Ovary (tissue), 9 donors: Measurements from ENCODE around the gene GPR162. TPM values are rescaled to one million over a fixed set of nuclear protein-coding genes. Genes with fewer than 3 reads are reported as not detected.

Experiments used
- DNase-seq, 5 donors: peaks; one replicate each; pipeline ENCODE4 v3.0.0-alpha.2; 2019 to 2020
- H3K27ac ChIP-seq, 2 donors: fragments of 200-600 bp; one replicate each; pipeline versions ENCODE4 v1.5.1 to v1.8.0; 2019 to 2022
- H3K27me3 ChIP-seq: fragments of 200-600 bp; one replicate; pipeline ENCODE4 v1.8.0; 2022
- H3K36me3 ChIP-seq: fragments of 200-600 bp; sonication (generic); one replicate; pipeline ENCODE4 v1.5.1; 2019
- H3K4me1 ChIP-seq: one replicate; pipeline ENCODE4 v1.8.1; 2013; ENCODE audit warnings: mild to moderate bottlenecking, moderate library complexity; ENCODE audit not compliant: insufficient read depth
- H3K4me3 ChIP-seq: fragments of 200-600 bp; sonication (generic); one replicate; pipeline ENCODE4 v1.5.1; 2017
- H3K9me3 ChIP-seq, 2 donors: fragments of 200-600 bp in 1 of 2; sonication (generic) in 1 of 2; one replicate each; pipeline versions ENCODE4 v1.5.1 to v1.8.1; 2013 to 2019; ENCODE audit warnings: mild to moderate bottlenecking in 1 of 2, moderate library complexity in 1 of 2
- EP300 ChIP-seq: sonication (generic); formaldehyde crosslinking; IDR thresholded peaks from one replicate; pipeline ENCODE4 v1.6.1; 2017; ENCODE audit warnings: antibody characterized with exemption
- POLR2A ChIP-seq: fragments of 450-650 bp; IDR thresholded peaks from one replicate; pipeline ENCODE4 v1.6.1; 2017; ENCODE audit warnings: antibody characterized with exemption, mild to moderate bottlenecking, moderate library complexity
- WGBS, 3 donors: extraction: QIAGEN DNeasy Blood & Tissue Kit in 1 of 3; methylation state at CpG; one replicate each; pipeline versions ENCODE4 v1.1.5 to v1.1.7; 2013 to 2017; 5-methylcytosine and 5-hydroxymethylcytosine counted together
- intact Hi-C, 4 donors: fragments of 100-400 bp; cut with DNase I; formaldehyde crosslinking; loops; one replicate each; pipeline versions ENCODE4 v1.11.0 to v1.15.1; 2022 to 2023
- polyA plus RNA-seq, 2 donors: library from polyadenylated mRNA; stranded (reverse); fragments of 200-250 nt in 1 of 2; fragments of 350-450 nt in 1 of 2; fragmentation: Illumina TruSeq in 1 of 2; extraction: RNeasy Lipid Tissue Mini Kit (QIAGEN cat#74804) in 1 of 2; gene quantifications; one replicate each; pipeline ENCODE4 v1.2.3, GENCODE V29; 2013 to 2014
- total RNA-seq, 7 donors: library from RNA; depleted of rRNA in 2 of 7; stranded (reverse); fragments of >200 nt in 2 of 7; fragmentation: NEBNext Ultra II Directional in 3 of 7; extraction: Animal tissue kit (Norgen Biotek cat#: 25700) in 3 of 7; gene quantifications; one replicate each; pipeline versions ENCODE4 v1.1.0 to v1.2.4, GENCODE V29; 2016 to 2023
- TF ChIP-seq, protein P1 (sequence below), 3 donors: fragments of 450-650 bp in 2 of 3; fragments of 200-600 bp in 1 of 3; IDR thresholded peaks; one replicate each; pipeline versions ENCODE4 v1.5.1 to v1.8.0; 2016 to 2022; ENCODE audit warnings: antibody characterized with exemption in 3 of 3, mild to moderate bottlenecking in 1 of 3
- donor health status: DM: no; HTN: no; CAD: no; lungs with moderate emphysema.
- donor health status: DM: no; HTN: no; CAD: no.
- donor health status: Bipolar disorder and iron deficiency.
- donor health status: DM: yes; HTN: yes; CAD: no.
- donor health status: DM: no; HTN: no; CAD: no.
- donor health status: DM: yes; HTN: yes; CAD: no.

GPR162 gene
- total and polyA plus RNA-seq, 9 donors = 0.60 to 12.0 (median 7.6) TPM

GRCh38 chr12:6836851-6837250, 15.2 kb downstream of the GPR162 start:
- Histone ChIP-seq H3K27me3 (no peaks in the 10 kb centered on the region), H3K9me3 (no peaks in the 10 kb centered on the region), H3K36me3 (no peaks in the 10 kb centered on the region), H3K4me1 (no peaks in the 10 kb centered on the region), H3K27ac (no peak overlapping the region), H3K4me3 (no peak overlapping the region)
- 76 to 84% (median 83%) methylated on average over 16 of the region's 16 CpGs for WGBS, 3 donors
- intact Hi-C loops = no loop called here
- TF ChIP-seq EP300 = no peak
- TF ChIP-seq, protein P1, sequence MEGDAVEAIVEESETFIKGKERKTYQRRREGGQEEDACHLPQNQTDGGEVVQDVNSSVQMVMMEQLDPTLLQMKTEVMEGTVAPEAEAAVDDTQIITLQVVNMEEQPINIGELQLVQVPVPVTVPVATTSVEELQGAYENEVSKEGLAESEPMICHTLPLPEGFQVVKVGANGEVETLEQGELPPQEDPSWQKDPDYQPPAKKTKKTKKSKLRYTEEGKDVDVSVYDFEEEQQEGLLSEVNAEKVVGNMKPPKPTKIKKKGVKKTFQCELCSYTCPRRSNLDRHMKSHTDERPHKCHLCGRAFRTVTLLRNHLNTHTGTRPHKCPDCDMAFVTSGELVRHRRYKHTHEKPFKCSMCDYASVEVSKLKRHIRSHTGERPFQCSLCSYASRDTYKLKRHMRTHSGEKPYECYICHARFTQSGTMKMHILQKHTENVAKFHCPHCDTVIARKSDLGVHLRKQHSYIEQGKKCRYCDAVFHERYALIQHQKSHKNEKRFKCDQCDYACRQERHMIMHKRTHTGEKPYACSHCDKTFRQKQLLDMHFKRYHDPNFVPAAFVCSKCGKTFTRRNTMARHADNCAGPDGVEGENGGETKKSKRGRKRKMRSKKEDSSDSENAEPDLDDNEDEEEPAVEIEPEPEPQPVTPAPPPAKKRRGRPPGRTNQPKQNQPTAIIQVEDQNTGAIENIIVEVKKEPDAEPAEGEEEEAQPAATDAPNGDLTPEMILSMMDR (IDR thresholded peaks at IDR 0.05) = no peak
- no peak for TF ChIP-seq POLR2A
- DNase-seq = no peak

DNA sequence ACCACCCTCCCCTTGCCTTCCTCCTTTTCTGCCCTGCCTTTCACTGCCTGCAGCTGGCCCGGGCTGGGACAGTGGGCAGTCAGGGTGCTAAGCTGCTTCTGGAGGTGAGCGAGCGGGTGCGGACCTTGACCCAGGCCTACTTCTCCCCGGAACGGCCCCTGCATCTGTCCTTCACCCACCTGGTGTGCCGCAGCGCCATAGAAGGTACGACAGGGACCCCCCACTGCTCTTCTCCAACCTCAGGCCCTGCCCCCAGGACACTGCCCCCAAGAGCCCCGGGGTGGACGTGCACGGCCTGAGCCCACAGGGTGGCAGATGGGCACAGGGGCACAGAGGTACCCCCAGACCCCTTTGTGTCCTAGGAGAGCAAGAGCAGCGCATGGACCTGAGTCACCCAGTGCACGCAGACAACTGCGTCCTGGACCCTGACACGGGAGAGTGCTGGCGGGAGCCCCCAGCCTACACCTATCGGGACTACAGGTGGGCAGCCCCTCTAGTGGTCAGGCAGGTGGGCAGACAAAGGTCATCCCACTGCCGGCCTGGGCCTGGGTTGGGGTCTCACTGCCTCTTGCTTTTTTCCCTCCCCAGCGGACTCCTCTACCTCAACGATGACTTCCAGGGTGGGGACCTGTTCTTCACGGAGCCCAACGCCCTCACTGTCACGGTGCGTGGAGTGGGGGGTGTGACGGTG, 15.9 kb downstream of the GPR162 start:
- Histone ChIP-seq H3K27me3 (no peaks in the 10 kb centered on the region), H3K4me3 (no peak overlapping the region), H3K36me3 (no peaks in the 10 kb centered on the region), H3K4me1 (no peaks in the 10 kb centered on the region), H3K9me3 (no peaks in the 10 kb centered on the region), H3K27ac (no peak overlapping the region)
- DNase-seq = no peak
- WGBS, 3 donors = 85 to 86% (median 86%) methylated on average over 26 of the region's 26 CpGs
- no peak for TF ChIP-seq POLR2A
- intact Hi-C loops = no loop called here

DNA sequence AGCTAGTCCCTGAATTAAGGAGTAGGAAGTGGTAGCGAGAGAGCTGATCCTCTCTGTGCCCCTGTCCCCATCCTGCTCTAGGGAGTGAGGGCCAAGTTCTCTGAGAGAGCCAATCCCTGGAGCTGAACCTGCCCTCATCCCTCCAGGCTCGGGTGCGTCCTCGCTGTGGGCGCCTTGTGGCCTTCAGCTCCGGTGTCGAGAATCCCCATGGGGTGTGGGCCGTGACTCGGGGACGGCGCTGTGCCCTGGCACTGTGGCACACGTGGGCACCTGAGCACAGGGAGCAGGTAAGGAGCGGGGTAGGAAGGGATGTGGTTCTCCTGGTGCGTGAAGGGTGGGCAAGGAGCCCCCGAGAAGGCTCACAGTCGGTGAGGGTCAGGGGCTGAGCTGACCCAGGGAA, 17.2 kb downstream of the GPR162 start:
- Histone ChIP-seq H3K4me1 (no peaks in the 10 kb centered on the region), H3K27ac (no peak overlapping the region), H3K36me3 (no peaks in the 10 kb centered on the region), H3K4me3 (no peak overlapping the region), H3K9me3 (no peaks in the 10 kb centered on the region), H3K27me3 (no peaks in the 10 kb centered on the region)
- DNase-seq = no peak
- TF ChIP-seq EP300 = no peak
- TF ChIP-seq, protein P1 (IDR thresholded peaks at IDR 0.05) = no peak
- no peak for TF ChIP-seq POLR2A
- intact Hi-C loops = no loop called here
- 84 to 89% (median 85%) methylated on average over 16 of the region's 16 CpGs for WGBS, 3 donors

GRCh38 chr12:6839482-6840201, 18.0 kb downstream of the GPR162 start:
- Histone ChIP-seq H3K9me3 (no peaks in the 10 kb centered on the region), H3K4me3 (no peak overlapping the region), H3K27ac (no peak overlapping the region), H3K36me3 (no peaks in the 10 kb centered on the region), H3K4me1 (no peaks in the 10 kb centered on the region), H3K27me3 (no peaks in the 10 kb centered on the region)
- intact Hi-C loops = no loop called here
- DNase-seq = no peak
- TF ChIP-seq, protein P1 (IDR thresholded peaks at IDR 0.05) = no peak
- no peak for TF ChIP-seq EP300
- no peak for TF ChIP-seq POLR2A
- WGBS, 3 donors = 72 to 78% (median 73%) methylated on average over 10 of the region's 10 CpGs

DNA sequence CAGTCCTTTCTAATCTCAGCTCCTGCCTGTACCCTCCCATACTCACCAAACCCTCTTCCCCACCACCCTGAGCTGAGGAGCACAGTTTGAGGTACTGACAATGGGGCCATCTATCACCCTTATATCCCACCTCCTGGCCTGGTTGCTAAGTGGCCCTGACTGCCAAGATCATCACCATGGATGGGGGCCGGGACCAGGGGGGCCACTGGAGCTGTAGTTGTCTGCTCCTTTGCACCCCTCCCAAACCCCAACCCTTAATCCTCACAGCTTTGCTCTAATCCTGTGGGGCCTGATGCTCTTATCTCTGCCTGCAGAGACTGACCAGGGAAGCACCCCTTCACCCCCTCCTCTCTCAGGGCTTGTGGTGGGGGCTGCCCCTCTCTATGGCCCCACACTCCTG, 18.7 kb downstream of the GPR162 start:
- WGBS, 3 donors = 53 to 55% (median 55%) methylated on average over 1 of the region's 1 CpG
- Histone ChIP-seq H3K9me3 (no peaks in the 10 kb centered on the region), H3K27ac (no peak overlapping the region), H3K4me1 (no peaks in the 10 kb centered on the region), H3K36me3 (no peaks in the 10 kb centered on the region), H3K4me3 (no peak overlapping the region), H3K27me3 (no peaks in the 10 kb centered on the region)
- TF ChIP-seq POLR2A = no peak
- no peak for TF ChIP-seq EP300
- TF ChIP-seq, protein P1 (IDR thresholded peaks at IDR 0.05) = no peak
- intact Hi-C loops = no loop called here
- DNase-seq = no peak
